HG02642 (cell line): Measurements from ENCODE around the gene SH3D19.
"Not testable (repeated sequence)": the region's sequence is repeated elsewhere in the genome, so short reads cannot be mapped to it uniquely, and the experiment has no call there.

Experiments used
- ATAC-seq: cut with Tn5 transposase; IDR thresholded peaks from one replicate; pipeline ENCODE4 v1.9.1; 2021; ENCODE audit warnings: mild to moderate bottlenecking; ENCODE audit not compliant: unreplicated experiment, poor library complexity

Gene SH3D19

GRCh38 chr4:151235373-151235772 is 90.0 kb downstream of the SH3D19 start:
- ATAC-seq: not testable (repeated sequence)

GRCh38 chr4:151233600-151233999 is 91.8 kb downstream of the SH3D19 start:
- no peak for ATAC-seq

- ATAC-seq: no peak
Measured at GRCh38 chr4:151231915-151232595, 93.3 kb downstream of the SH3D19 start.

DNA sequence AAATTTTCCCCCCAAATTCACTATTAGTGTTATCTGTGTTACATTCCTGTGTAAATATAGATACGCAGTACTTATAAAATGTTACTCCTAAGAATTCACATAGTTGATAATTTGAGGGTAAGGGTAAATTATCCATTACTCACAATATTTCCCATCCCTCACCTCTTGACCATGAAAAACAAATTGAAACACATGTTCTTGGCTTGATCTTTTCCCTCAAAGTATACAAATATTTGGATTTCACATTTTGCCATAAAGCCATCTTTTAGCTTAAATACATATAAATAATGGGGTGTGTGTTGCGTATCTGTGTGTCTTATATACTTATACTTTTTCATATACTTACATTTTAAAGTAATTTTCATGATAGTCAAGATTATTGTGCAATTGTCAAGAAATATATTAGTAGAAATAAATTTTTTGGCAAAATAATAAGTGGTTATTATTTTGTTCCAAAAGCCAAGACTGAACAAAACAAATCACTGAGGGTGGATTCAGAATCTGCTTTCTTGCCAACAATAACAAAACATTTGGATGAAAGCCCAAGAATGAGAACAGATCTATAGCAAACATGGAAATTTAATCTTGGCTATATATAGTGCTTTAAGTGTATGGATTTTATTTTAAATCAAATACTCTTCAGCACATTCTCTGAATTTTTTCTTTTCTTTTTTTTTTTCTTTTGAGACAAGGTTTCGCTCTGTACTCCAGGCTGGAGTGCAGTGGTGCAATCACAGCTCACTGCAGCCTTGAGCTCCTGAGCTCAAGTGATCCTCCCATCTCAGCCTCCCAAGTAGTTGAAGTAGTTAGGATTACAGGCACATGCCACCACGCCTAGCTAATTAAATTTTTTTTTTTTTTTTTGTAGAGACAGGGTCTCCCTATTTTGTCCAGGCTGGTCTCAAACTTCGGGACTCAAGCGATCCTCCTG is 97.0 kb downstream of the SH3D19 start:
- no peak for ATAC-seq

GRCh38 chr4:151227731-151228130 is 97.7 kb downstream of the SH3D19 start:
- no peak for ATAC-seq

GRCh38 chr4:151227172-151227571 is 98.2 kb downstream of the SH3D19 start:
- ATAC-seq: no peak

GRCh38 chr4:151226004-151226932 is 99.1 kb downstream of the SH3D19 start:
- ATAC-seq: no peak

GRCh38 chr4:151223465-151223864 is 101.9 kb downstream of the SH3D19 start:
- ATAC-seq: no peak

DNA sequence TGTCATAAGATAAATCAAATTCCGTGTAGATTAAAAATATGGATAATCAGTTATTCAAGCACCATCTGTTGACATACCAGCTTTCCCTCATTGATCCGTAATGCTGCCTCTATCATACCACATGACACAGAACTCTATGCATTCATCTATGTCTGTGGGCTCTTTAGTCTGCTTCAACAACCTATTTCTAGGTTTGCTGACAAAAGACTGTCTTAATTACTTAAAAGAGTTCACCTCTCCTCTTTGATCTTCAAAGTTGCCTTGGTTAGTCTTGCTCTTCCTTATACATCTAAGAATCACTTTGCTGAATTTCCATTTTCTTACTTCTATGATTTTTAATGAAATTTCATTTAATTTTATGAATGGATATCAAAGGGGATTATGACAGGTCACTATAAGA is 105.5 kb downstream of the SH3D19 start:
- ATAC-seq: no peak

DNA sequence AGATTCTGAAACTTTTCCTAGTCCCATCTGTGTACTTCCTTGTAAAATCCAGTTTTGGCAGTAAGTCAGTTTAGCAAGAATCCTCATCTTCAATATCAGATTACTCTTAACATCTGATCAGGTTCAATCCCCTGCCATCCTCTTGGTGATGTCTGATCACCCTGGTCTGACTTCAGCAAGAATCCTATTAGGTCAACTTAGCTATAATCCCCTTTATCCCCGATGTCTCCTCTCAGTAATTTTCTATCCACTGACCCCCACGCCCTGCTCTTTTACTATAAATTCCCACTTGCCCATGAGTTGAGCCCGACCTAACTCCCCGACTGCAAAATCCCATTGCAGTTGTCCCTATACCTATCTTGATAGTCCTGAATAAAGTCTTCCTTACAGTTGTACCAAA is 106.3 kb downstream of the SH3D19 start:
- no peak for ATAC-seq

GRCh38 chr4:151218343-151218742 is 107.1 kb downstream of the SH3D19 start:
- ATAC-seq: no peak

DNA sequence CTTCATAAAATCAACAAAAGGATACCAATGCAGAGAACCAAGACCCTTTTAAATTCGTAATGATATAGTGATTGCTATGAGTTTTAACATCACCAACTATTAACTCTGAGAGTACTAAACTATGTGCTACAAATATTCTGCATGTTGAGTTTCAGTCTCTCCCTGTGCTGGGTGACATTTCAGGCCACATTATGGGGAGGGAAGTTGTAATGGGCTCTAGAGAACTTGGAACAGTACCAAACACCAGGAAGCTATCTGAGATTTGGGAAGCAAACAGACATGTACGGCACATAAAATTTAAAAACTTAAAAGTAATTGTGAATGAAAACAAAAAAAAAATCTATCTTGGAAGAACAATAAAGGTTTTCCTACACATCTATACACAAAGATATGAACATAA is 108.1 kb downstream of the SH3D19 start:
- ATAC-seq: no peak

GRCh38 chr4:151215295-151215694 is 110.1 kb downstream of the SH3D19 start:
- no peak for ATAC-seq

GRCh38 chr4:151207868-151208267 is 117.5 kb downstream of the SH3D19 start:
- ATAC-seq: no peak

GRCh38 chr4:151207186-151207585 is 118.2 kb downstream of the SH3D19 start:
- no peak for ATAC-seq

DNA sequence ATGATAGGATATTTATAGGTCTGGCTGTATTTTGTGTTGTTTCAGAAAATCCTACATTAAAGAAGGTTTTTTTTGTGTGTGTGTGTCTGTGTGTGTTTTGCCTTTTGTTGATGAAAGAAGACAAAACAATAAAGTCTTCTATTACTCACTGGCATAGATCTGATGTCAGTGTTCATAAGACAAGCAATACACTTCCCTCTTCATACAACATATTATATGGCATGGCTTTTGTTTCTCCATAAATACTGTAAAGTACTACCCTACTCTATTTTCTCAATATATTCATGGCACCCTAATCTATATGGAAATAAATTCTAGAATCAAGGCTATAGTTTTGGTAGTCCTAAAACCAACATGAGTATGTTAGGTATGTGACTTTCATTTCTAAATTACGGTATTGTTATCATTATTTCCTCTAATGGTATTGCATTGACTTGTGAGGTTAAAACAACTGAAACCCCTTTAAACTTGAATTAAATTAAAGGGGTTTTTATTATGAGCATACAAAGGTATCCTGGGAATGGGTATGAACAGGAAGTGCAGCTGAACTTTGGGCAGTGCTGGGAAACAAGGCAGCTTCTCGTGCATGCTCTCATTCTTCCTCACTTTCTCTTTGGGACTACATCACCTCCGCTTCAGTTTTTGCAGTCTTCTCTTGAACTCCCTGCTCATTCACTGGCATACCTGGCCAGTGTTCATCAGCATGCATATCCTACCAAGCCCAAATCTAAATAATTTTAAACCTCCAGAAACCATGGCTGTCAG is 119.0 kb downstream of the SH3D19 start:
- ATAC-seq: no peak

DNA sequence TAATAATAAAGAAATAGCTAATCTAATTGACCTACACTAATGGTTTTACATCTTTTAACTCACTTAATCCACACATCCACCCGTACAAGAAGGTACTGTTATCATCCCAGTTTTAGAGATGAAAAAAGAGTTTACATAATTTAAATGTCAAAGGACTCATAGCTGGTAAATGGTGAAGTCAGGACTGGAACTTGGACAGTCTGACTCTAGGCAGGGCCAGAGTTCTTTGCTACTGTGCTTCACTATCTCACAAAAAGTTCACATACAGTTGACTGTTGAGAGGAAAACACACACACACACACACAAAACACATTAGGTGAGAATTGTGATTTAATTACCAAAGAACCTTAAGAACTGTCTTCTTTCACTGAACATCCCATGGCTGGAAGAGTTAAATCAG is 119.7 kb downstream of the SH3D19 start:
- no peak for ATAC-seq

DNA sequence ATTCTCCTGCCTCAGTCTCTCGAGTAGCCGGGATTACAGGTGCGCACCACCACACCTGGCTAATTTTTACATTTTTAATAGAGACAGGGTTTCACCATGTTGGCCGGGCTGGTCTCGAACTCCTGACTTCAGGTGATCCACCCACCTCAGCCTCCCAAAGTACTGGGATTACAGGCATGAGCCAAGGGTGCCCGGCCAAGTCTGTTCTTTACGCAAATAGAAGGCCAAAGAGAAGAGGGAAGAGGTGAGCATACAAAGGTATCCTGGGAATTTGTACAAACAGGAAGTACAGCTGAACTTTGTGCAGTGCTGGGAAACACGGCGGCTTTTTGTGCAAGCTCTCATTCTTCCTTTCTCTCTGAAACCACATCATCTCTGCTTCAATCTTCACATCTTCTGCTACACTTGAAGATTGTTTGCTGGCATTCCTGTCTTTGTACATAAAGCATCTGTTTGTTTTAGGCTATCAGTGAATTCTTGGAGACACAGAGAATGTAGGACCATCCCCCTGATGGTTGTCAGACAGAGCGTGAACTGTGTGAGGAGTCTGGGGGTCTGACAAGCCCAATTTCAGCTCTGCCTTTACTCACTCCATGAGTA is 120.4 kb downstream of the SH3D19 start:
- ATAC-seq: no peak

DNA sequence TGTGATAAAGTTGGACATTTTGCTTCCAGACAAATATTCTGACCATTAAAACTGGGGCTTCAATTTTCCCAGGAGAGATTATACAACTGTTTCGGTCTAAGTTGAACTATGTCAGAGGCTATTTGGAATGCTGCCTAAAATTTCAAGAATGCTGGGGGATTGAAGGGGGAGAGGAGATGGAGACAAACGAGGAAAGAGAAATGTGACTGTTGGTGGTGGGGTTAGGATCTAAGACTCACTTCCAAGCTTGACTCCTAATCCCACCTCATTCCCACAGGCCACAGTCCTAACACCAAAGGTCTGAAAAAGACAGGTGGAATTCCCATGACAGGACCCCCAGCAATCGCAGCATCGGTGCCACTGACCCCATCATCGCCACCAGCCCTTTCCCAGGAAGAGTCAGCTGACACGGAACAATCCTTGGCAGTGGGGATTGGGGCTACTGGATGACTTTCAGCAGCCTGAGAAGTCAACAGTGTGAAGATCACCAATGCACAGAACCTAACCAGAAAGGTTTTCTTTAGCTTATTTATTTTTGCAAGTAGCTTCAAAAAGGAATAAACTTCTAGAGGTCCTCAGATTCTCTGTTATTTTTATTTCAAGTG is 122.5 kb downstream of the SH3D19 start:
- no peak for ATAC-seq
